NCI-H1436 treated with DMSO at 0.1 percent for 48 hours (cell line): ENCODE results near the gene ACTL8.

Experiments used
- DNase-seq: peaks from one replicate; lab custom pipeline; 2025; lab: John Stamatoyannopoulos, UW

The ACTL8 gene

GRCh38 chr1:17875882-17876280 is 120.7 kb downstream of the ACTL8 start:
- DNase-seq, result no peak
